Endothelial cell of umbilical vein (primary cell): ENCODE results near the gene RBL1. TPM values are rescaled to one million over a fixed set of nuclear protein-coding genes. Genes with fewer than 3 reads are reported as not detected.

Experiments
- BruUV-seq: library from RNA; stranded (reverse); fragments of 400-500 nt; replicated peaks from 2 replicates; lab custom pipeline; 2021; lab: Mats Ljungman, UMichigan
- CTCF ChIA-PET: fragments of 300-600, 350-600 bp; sonication (Branson Sonifier 250); formaldehyde crosslinking; loops from one replicate; lab custom pipeline; 2021; ENCODE audit warnings: antibody characterized with exemption, inconsistent platforms; lab: Charles Lee
- POLR2A ChIA-PET: fragments of 300-600, 350-600 bp; sonication (Branson Sonifier 250); formaldehyde crosslinking; loops from one replicate; lab custom pipeline; 2021; ENCODE audit warnings: antibody characterized with exemption, inconsistent platforms; lab: Charles Lee
- DNase-seq: peaks from one replicate; pipeline ENCODE4 v3.0.0-alpha.2; 2011; ENCODE audit warnings: low read depth, low spot score
- FAIRE-seq: peaks from 2 replicates; lab custom pipeline; 2011; peaks lifted over from hg19 to GRCh38; lab: Jason Lieb, UNC
- H2AFZ ChIP-seq: 2 replicates; pipeline ENCODE4 v1.6.0; 2012; ENCODE audit warnings: low read depth, low read length, control low read depth, inconsistent platforms
- H3K27ac ChIP-seq: 2 replicates; pipeline ENCODE4 v1.5.1; 2011; ENCODE audit warnings: low read depth, mild to moderate bottlenecking, control low read depth, low read length, moderate library complexity; ENCODE audit not compliant: insufficient read depth
- H3K27me3 ChIP-seq, 2 experiments: 2 replicates each; pipeline versions ENCODE4 v1.6.0 to v1.6.1; 2011; ENCODE audit warnings: low read length in 2 of 2, mixed read lengths in 1 of 2; ENCODE audit not compliant: control insufficient read depth in 2 of 2, insufficient read depth in 2 of 2
- H3K36me3 ChIP-seq, 2 experiments: 2 replicates in 1 of 2; 3 replicates in 1 of 2; pipeline ENCODE4 v1.5.1; 2011; ENCODE audit warnings: low read length in 2 of 2, mild to moderate bottlenecking in 1 of 2, moderate library complexity in 1 of 2; ENCODE audit not compliant: control insufficient read depth in 2 of 2, insufficient read depth in 2 of 2; ENCODE audit errors: extremely low read depth in 1 of 2
- H3K4me1 ChIP-seq: 3 replicates; pipeline ENCODE4 v1.5.1; 2011; ENCODE audit warnings: mild to moderate bottlenecking, low read length; ENCODE audit not compliant: control insufficient read depth, insufficient read depth; ENCODE audit errors: extremely low read depth
- H3K4me2 ChIP-seq: 2 replicates; pipeline ENCODE4 v1.6.1; 2011; ENCODE audit warnings: low read length, control low read depth, mixed read lengths; ENCODE audit not compliant: insufficient read depth
- H3K4me3 ChIP-seq, 3 experiments: fragments of 200-600 bp in 1 of 3; sonication (generic), shearing (Covaris generic) in 1 of 3; replicated peaks in 1 of 3; 2 replicates each; pipeline ENCODE4 v1.5.1; 2011 to 2016; ENCODE audit warnings: control low read depth in 3 of 3, low read length in 3 of 3, mild to moderate bottlenecking in 2 of 3, inconsistent platforms in 1 of 3, low read depth in 1 of 3, moderate library complexity in 1 of 3; ENCODE audit not compliant: insufficient read depth in 1 of 3
- H3K79me2 ChIP-seq: 2 replicates; pipeline ENCODE4 v1.6.0; 2012; ENCODE audit warnings: low read length, inconsistent platforms; ENCODE audit not compliant: control insufficient read depth, insufficient read depth
- H3K9ac ChIP-seq: replicated peaks from 2 replicates; pipeline ENCODE3; 2011; ENCODE audit warnings: low read length, control low read depth; ENCODE audit not compliant: insufficient read depth; ENCODE audit errors: extremely low read depth
- H3K9me1 ChIP-seq: replicated peaks from 3 replicates; pipeline ENCODE4 v1.6.0; 2011; ENCODE audit warnings: mild to moderate bottlenecking, low read length; ENCODE audit not compliant: control insufficient read depth, insufficient read depth; ENCODE audit errors: extremely low read depth
- H3K9me3 ChIP-seq: replicated peaks from 2 replicates; pipeline ENCODE4 v1.5.1; 2012; ENCODE audit warnings: low read length, inconsistent platforms; ENCODE audit not compliant: control insufficient read depth, insufficient read depth
- H4K20me1 ChIP-seq: replicated peaks from 2 replicates; pipeline ENCODE3; 2011; ENCODE audit warnings: mild to moderate bottlenecking, low read length; ENCODE audit not compliant: control insufficient read depth, insufficient read depth; ENCODE audit errors: extremely low read depth
- CTCF ChIP-seq, 2 donors: IDR thresholded peaks; 1 replicate in 1 of 2; 2 replicates in 1 of 2; pipeline ENCODE4 v1.5.1; 2011; ENCODE audit warnings: low read length in 2 of 2, mild to moderate bottlenecking in 2 of 2, moderate library complexity in 2 of 2, control low read depth in 1 of 2, inconsistent platforms in 1 of 2, low read depth in 1 of 2; ENCODE audit not compliant: insufficient read depth in 1 of 2; ENCODE audit errors: extremely low read depth in 1 of 2
- EZH2 ChIP-seq: IDR thresholded peaks from 2 replicates; pipeline ENCODE4 v1.6.1; 2012; ENCODE audit warnings: borderline replicate concordance, low read depth, mild to moderate bottlenecking, moderate library complexity, low read length, inconsistent platforms; ENCODE audit not compliant: severe bottlenecking
- FOS ChIP-seq: IDR thresholded peaks from 2 replicates; pipeline ENCODE4 v1.6.1; 2011; ENCODE audit warnings: mild to moderate bottlenecking, low read length, moderate library complexity, borderline replicate concordance; ENCODE audit not compliant: insufficient read depth
- GATA2 ChIP-seq: IDR thresholded peaks from 2 replicates; pipeline ENCODE4 v1.7.0; 2011; ENCODE audit warnings: low read depth, mild to moderate bottlenecking, moderate library complexity, mixed read lengths, low read length; ENCODE audit not compliant: insufficient read length, insufficient read depth
- JUN ChIP-seq: IDR thresholded peaks from 2 replicates; pipeline ENCODE4 v1.6.1; 2011; ENCODE audit warnings: borderline replicate concordance, low read depth; ENCODE audit not compliant: insufficient read length, insufficient read depth
- MYC ChIP-seq: IDR thresholded peaks from one replicate; pipeline ENCODE4 v1.6.1; 2011; ENCODE audit warnings: mild to moderate bottlenecking, low read depth, low read length
- POLR2A ChIP-seq: IDR thresholded peaks from 2 replicates; pipeline ENCODE4 v1.6.1; 2012; ENCODE audit warnings: low read depth, mild to moderate bottlenecking, control low read depth, low read length
- POLR2AphosphoS5 ChIP-seq: IDR thresholded peaks from 2 replicates; pipeline ENCODE4 v1.6.1; 2012; ENCODE audit warnings: low read depth, mild to moderate bottlenecking, control low read depth, low read length, moderate library complexity; ENCODE audit not compliant: insufficient read depth
- dilution Hi-C: fragments of 300-500 bp; cut with MboI; formaldehyde crosslinking; loops from one replicate; pipeline ENCODE4 v1.15.0; 2019; ENCODE audit warnings: low sequenced_read_pairs; ENCODE audit not compliant: extremely low pct_ligation_motif_present
- intact Hi-C: fragments of 100-400 bp; cut with micrococcal nuclease; formaldehyde crosslinking; loops from one replicate; pipeline ENCODE4 v1.10.0; 2022
- polyA plus RNA-seq, 4 experiments: library from polyadenylated mRNA; depleted of rRNA in 3 of 4; stranded (reverse) in 3 of 4; unstranded in 1 of 4; fragments of >200 nt; gene quantifications; 2 replicates each; pipeline versions ENCODE4 v1.2.1 to v1.2.3, GENCODE V29; 2011 to 2012; ENCODE audit warnings: missing spikeins in 1 of 4
- total RNA-seq: library from RNA; stranded (reverse); gene quantifications from 2 replicates; pipeline ENCODE4 v1.2.3, GENCODE V29; 2021
- TF ChIP-seq, protein P1 (sequence below): IDR thresholded peaks from 2 replicates; pipeline ENCODE4 v1.6.1; 2011; ENCODE audit not compliant: insufficient read depth, insufficient read length

RBL1 gene
- total and polyA plus RNA-seq, 2 donors (not counting 3 experiments of a cell fraction or from before 2014, with no cell fraction given), result 3.1 to 20.1 TPM

DNA sequence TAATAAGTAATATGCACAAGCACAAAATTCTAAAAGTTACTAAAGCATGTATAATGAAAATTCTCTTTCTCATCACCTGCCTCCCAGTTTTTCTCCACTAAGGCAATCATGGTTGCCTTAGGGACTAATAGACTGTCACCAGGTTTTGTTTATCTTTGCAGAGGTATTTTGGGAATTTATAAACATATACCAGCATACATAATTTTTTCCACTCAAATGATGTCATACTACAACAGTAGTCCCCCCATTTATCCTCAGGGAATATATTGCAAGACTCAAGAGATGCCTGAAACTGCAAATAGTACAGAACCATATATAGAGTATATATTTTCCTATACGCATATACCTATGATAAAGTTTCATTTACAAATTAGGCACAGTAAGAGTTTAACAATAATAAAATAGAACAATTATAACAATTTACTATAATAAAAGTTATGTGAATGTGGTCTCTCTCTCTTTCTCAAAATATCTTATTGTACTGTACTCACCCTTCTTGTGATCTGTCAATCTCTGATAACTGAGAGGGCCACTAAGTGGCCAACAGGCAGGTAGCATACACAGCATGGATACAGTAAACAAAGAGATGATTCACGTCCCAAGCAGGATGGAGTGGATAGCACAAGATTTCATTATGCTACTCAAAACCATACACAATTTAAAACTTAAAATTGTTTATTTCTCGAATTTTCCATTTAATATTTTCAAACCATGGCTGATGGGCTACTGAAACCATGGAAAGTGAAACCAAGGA lies 19.7 kb downstream of the RBL1 start:
- ChIA-PET CTCF (no interaction called here), POLR2A (no interaction called here)
- Histone ChIP-seq H3K9ac (no peak overlapping the region), H3K27ac (no peak overlapping the region), H2AFZ (no peak overlapping the region), H4K20me1 (no peaks in the 10 kb centered on the region), H3K36me3 (no peaks in the 10 kb centered on the region), H3K9me3 (no peaks in the 10 kb centered on the region), H3K4me3 (no peak overlapping the region), H3K9me1 (no peaks in the 10 kb centered on the region), H3K27me3 (no peaks in the 10 kb centered on the region), H3K4me2 (no peak overlapping the region), H3K79me2 (peaks cover 33% of the 10 kb centered on the region), H3K4me1 (no peaks in the 10 kb centered on the region)
- dilution Hi-C loops (no loop called here), intact Hi-C loops (no loop called here)
- DNase-seq, result no peak
- TF ChIP-seq POLR2A (no peak), JUN (no peak), GATA2 (no peak), MYC (no peak), FOS (no peak), EZH2 (no peak), CTCF (IDR thresholded peaks at IDR 0.05; ENCODE audit: extremely low read depth in 1 of 2, insufficient read depth in 1 of 2, low read depth in 1 of 2, low read length in 2 of 2) (no peak), POLR2AphosphoS5 (no peak)
- TF ChIP-seq, protein P1, sequence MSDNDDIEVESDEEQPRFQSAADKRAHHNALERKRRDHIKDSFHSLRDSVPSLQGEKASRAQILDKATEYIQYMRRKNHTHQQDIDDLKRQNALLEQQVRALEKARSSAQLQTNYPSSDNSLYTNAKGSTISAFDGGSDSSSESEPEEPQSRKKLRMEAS, result no peak
- FAIRE-seq, result no peak
- BruUV-seq, result no TSS peak
